ENCODE results near the gene SNRNP25.
"Not testable (repeated sequence)": the region's sequence is repeated elsewhere in the genome, so short reads cannot be mapped to it uniquely, and the experiment has no call there.

The SNRNP25 gene

DNA sequence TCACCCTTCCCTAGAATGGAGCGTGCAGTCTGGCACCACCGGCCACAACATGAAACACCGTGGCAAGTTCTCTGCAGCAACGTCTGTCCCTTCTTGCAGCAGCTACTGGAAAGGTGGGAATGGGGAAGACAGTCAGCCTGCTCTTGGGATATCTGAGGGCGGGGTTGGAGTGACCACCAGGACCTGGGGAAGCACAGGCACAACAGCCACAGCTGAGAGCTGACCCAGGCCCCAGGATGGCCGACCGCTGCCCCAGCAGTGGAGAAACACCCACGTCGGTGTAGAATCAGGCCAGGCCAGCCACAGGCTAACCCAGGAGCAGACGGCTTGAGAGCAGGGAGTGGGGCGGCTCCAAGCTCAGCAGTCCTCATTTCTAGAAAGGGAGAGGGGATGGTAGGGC lies 15.4 kb upstream of the SNRNP25 start:
- H3K14ac ChIP-seq (ENCODE audit: low read length); H3K27ac ChIP-seq (replicated peaks; ENCODE audit: low read length); H3K4me3 ChIP-seq (ENCODE audit: low read length in 2 of 2); H3K4me2 ChIP-seq (ENCODE audit: insufficient read depth, low read length, poor library complexity, severe bottlenecking); H2AFZ ChIP-seq (ENCODE audit: low read length); H3K18ac ChIP-seq (ENCODE audit: low read length); H3K4ac ChIP-seq (ENCODE audit: low read length); DNase-seq (ENCODE audit: low spot score); H3K79me1 ChIP-seq (ENCODE audit: low read depth, low read length); H2BK120ac ChIP-seq (ENCODE audit: low read depth, low read length); H2BK15ac ChIP-seq (ENCODE audit: low read length); H2BK5ac ChIP-seq (ENCODE audit: low read length); H2AK5ac ChIP-seq (ENCODE audit: low read depth, low read length); H4K8ac ChIP-seq (ENCODE audit: low read depth, low read length); H3K4me1 ChIP-seq (ENCODE audit: control insufficient read depth in 2 of 2, insufficient read depth in 1 of 2, low read depth in 1 of 2, low read length in 2 of 2); H3K27me3 ChIP-seq (ENCODE audit: control insufficient read depth in 3 of 3, insufficient read depth in 3 of 3, low read depth in 1 of 3, low read length in 3 of 3); H3K23ac ChIP-seq (ENCODE audit: low read depth, low read length, poor library complexity); H2BK12ac ChIP-seq (ENCODE audit: low read length); H4K91ac ChIP-seq (ENCODE audit: low read depth, low read length, poor library complexity); H3K9ac ChIP-seq (ENCODE audit: low read depth, low read length, poor library complexity); H3K9me3 ChIP-seq (replicated peaks in 1 of 2; ENCODE audit: control insufficient read depth in 2 of 2, insufficient read depth in 1 of 2, low read depth in 1 of 2, low read length in 2 of 2): not testable (repeated sequence)
- no CpG with 5 or more reads among the region's 11 CpGs for WGBS, 2 donors (ENCODE audit: extremely low coverage in 2 of 2, insufficient read length in 2 of 2, insufficient replicate concordance in 1 of 2)
- peaks cover 15 to 39% of the 10 kb centered on the region in 2 donors for H3K36me3 ChIP-seq (replicated peaks in 1 of 2; ENCODE audit: control insufficient read depth in 2 of 2, insufficient read depth in 2 of 2, low read length in 2 of 2)

DNA sequence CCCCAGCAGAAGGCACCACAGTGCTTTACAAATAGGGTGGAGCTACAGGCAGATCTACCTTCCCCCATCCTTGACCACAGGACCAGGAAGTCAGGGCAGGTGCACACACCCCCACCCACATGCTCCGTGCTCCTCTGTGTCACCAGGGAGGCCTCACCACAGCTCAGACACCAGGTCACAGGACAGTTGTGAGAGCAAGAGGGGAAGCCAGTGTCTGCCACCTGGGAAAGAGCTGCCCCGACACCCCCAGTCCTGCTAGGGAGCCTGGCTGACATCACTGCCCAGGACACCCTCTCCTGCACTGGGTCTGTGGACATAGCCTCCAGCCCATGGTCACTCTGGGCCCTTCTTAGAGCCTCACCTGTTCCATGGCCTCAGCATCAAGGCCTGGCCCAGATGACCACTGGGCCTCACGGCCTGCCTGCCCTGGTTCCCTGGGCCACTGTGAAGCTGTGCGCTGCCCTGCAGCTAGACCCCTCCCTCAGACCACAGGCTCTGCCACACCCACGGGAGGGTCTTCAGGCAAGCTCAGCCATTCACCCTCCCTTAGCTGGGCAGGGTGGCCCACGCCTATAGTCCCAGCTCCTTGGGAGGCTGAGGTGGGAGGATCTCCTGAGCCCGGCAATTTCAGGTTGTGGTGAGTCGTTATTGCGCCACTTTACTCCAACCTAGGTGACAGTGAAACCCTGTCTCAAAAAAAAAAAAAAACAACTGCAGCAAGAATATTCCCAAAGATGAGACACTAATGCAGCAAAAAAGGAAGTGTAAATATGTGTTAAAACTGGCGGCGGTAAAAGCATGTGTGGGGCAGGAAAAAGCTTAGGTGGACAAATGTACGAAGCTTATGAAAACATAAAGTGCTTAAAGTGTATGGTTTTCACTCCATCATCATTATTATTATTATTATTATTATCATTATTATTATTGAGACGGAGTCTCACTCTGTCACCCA lies 14.4 kb upstream of the SNRNP25 start:
- H3K79me1 ChIP-seq (ENCODE audit: low read depth, low read length), result no peaks in the 10 kb centered on the region
- no peak overlapping the region for H4K91ac ChIP-seq (ENCODE audit: low read depth, low read length, poor library complexity)
- H3K4me3 ChIP-seq (ENCODE audit: low read length in 2 of 2), result peak overlapping the region in 1 of 2 donors; percentile 55
- no peak overlapping the region for H3K18ac ChIP-seq (ENCODE audit: low read length)
- no CpG with 5 or more reads among the region's 13 CpGs for WGBS, 2 donors (ENCODE audit: extremely low coverage in 2 of 2, insufficient read length in 2 of 2, insufficient replicate concordance in 1 of 2)
- peaks cover 0 to 5% of the 10 kb centered on the region in 2 donors for H3K9me3 ChIP-seq (replicated peaks in 1 of 2; ENCODE audit: control insufficient read depth in 2 of 2, insufficient read depth in 1 of 2, low read depth in 1 of 2, low read length in 2 of 2)
- H3K27ac ChIP-seq (replicated peaks; ENCODE audit: low read length), result no peak overlapping the region
- peaks cover 18 to 46% of the 10 kb centered on the region in 2 donors for H3K36me3 ChIP-seq (replicated peaks in 1 of 2; ENCODE audit: control insufficient read depth in 2 of 2, insufficient read depth in 2 of 2, low read length in 2 of 2)
- no peak overlapping the region for H3K4ac ChIP-seq (ENCODE audit: low read length)
- H3K27me3 ChIP-seq (ENCODE audit: control insufficient read depth in 3 of 3, insufficient read depth in 3 of 3, low read depth in 1 of 3, low read length in 3 of 3), result no peaks in the 10 kb centered on the region
- peaks cover 0 to 4% of the 10 kb centered on the region in 2 donors for H3K4me1 ChIP-seq (ENCODE audit: control insufficient read depth in 2 of 2, insufficient read depth in 1 of 2, low read depth in 1 of 2, low read length in 2 of 2)
- H2AK5ac ChIP-seq (ENCODE audit: low read depth, low read length), result no peak overlapping the region
- H4K8ac ChIP-seq (ENCODE audit: low read depth, low read length), result no peak overlapping the region
- no peak overlapping the region for H2AFZ ChIP-seq (ENCODE audit: low read length)
- no peak overlapping the region for H2BK12ac ChIP-seq (ENCODE audit: low read length)
- H2BK5ac ChIP-seq (ENCODE audit: low read length), result peak overlapping the region; percentile 7
- H3K14ac ChIP-seq (ENCODE audit: low read length), result no peak overlapping the region
- H2BK120ac ChIP-seq (ENCODE audit: low read depth, low read length), result no peak overlapping the region
- no peak overlapping the region for H3K4me2 ChIP-seq (ENCODE audit: insufficient read depth, low read length, poor library complexity, severe bottlenecking)
- no peak overlapping the region for H2BK15ac ChIP-seq (ENCODE audit: low read length)
- peak overlapping the region; percentile 44 for H3K23ac ChIP-seq (ENCODE audit: low read depth, low read length, poor library complexity)
- no peak for DNase-seq (ENCODE audit: low spot score)
- no peak overlapping the region for H3K9ac ChIP-seq (ENCODE audit: low read depth, low read length, poor library complexity)

GRCh38 chr16:41439-42068 lies 12.1 kb upstream of the SNRNP25 start:
- Histone ChIP-seq H4K91ac (ENCODE audit: low read depth, low read length, poor library complexity) (no peak overlapping the region), H2BK15ac (ENCODE audit: low read length) (no peak overlapping the region), H3K18ac (ENCODE audit: low read length) (no peak overlapping the region), H3K27me3 (ENCODE audit: control insufficient read depth in 3 of 3, insufficient read depth in 3 of 3, low read depth in 1 of 3, low read length in 3 of 3) (no peaks in the 10 kb centered on the region), H2BK120ac (ENCODE audit: low read depth, low read length) (no peak overlapping the region), H3K27ac (replicated peaks; ENCODE audit: low read length) (no peak overlapping the region), H2AK5ac (ENCODE audit: low read depth, low read length) (no peak overlapping the region), H3K9me3 (replicated peaks in 1 of 2; ENCODE audit: control insufficient read depth in 2 of 2, insufficient read depth in 1 of 2, low read depth in 1 of 2, low read length in 2 of 2) (peaks cover 0 to 5% of the 10 kb centered on the region in 2 donors), H2BK12ac (ENCODE audit: low read length) (no peak overlapping the region), H3K4me1 (ENCODE audit: control insufficient read depth in 2 of 2, insufficient read depth in 1 of 2, low read depth in 1 of 2, low read length in 2 of 2) (no peaks in the 10 kb centered on the region), H2BK5ac (ENCODE audit: low read length) (no peak overlapping the region), H3K4me3 (ENCODE audit: low read length in 2 of 2) (no peak overlapping the region), H3K4ac (ENCODE audit: low read length) (no peak overlapping the region), H3K79me1 (ENCODE audit: low read depth, low read length) (no peaks in the 10 kb centered on the region), H3K9ac (ENCODE audit: low read depth, low read length, poor library complexity) (no peak overlapping the region), H3K36me3 (replicated peaks in 1 of 2; ENCODE audit: control insufficient read depth in 2 of 2, insufficient read depth in 2 of 2, low read length in 2 of 2) (peaks cover 28 to 69% of the 10 kb centered on the region in 2 donors), H3K14ac (ENCODE audit: low read length) (peak overlapping the region; percentile 43), H2AFZ (ENCODE audit: low read length) (no peak overlapping the region), H4K8ac (ENCODE audit: low read depth, low read length) (no peak overlapping the region), H3K4me2 (ENCODE audit: insufficient read depth, low read length, poor library complexity, severe bottlenecking) (no peak overlapping the region), H3K23ac (ENCODE audit: low read depth, low read length, poor library complexity) (no peak overlapping the region)
- DNase-seq (ENCODE audit: low spot score), result no peak
- WGBS, 2 donors (ENCODE audit: extremely low coverage in 2 of 2, insufficient read length in 2 of 2, insufficient replicate concordance in 1 of 2), result no CpG with 5 or more reads among the region's 22 CpGs

GRCh38 chr16:42069-42457 lies 11.6 kb upstream of the SNRNP25 start:
- Histone ChIP-seq H4K91ac (ENCODE audit: low read depth, low read length, poor library complexity) (no peak overlapping the region), H2BK120ac (ENCODE audit: low read depth, low read length) (no peak overlapping the region), H2BK15ac (ENCODE audit: low read length) (no peak overlapping the region), H3K9ac (ENCODE audit: low read depth, low read length, poor library complexity) (no peak overlapping the region), H3K14ac (ENCODE audit: low read length) (no peak overlapping the region), H2AFZ (ENCODE audit: low read length) (no peak overlapping the region), H3K4me3 (ENCODE audit: low read length in 2 of 2) (no peak overlapping the region), H3K27me3 (ENCODE audit: control insufficient read depth in 3 of 3, insufficient read depth in 3 of 3, low read depth in 1 of 3, low read length in 3 of 3) (no peaks in the 10 kb centered on the region), H2BK5ac (ENCODE audit: low read length) (no peak overlapping the region), H3K23ac (ENCODE audit: low read depth, low read length, poor library complexity) (no peak overlapping the region), H3K79me1 (ENCODE audit: low read depth, low read length) (no peaks in the 10 kb centered on the region), H3K4me2 (ENCODE audit: insufficient read depth, low read length, poor library complexity, severe bottlenecking) (no peak overlapping the region), H4K8ac (ENCODE audit: low read depth, low read length) (no peak overlapping the region), H3K9me3 (replicated peaks in 1 of 2; ENCODE audit: control insufficient read depth in 2 of 2, insufficient read depth in 1 of 2, low read depth in 1 of 2, low read length in 2 of 2) (peaks cover 0 to 5% of the 10 kb centered on the region in 2 donors), H3K36me3 (replicated peaks in 1 of 2; ENCODE audit: control insufficient read depth in 2 of 2, insufficient read depth in 2 of 2, low read length in 2 of 2) (peaks cover 29 to 72% of the 10 kb centered on the region in 2 donors), H2AK5ac (ENCODE audit: low read depth, low read length) (no peak overlapping the region), H3K18ac (ENCODE audit: low read length) (no peak overlapping the region), H3K27ac (replicated peaks; ENCODE audit: low read length) (no peak overlapping the region), H3K4ac (ENCODE audit: low read length) (no peak overlapping the region), H3K4me1 (ENCODE audit: control insufficient read depth in 2 of 2, insufficient read depth in 1 of 2, low read depth in 1 of 2, low read length in 2 of 2) (no peaks in the 10 kb centered on the region), H2BK12ac (ENCODE audit: low read length) (no peak overlapping the region)
- DNase-seq (ENCODE audit: low spot score), result no peak
- WGBS, 2 donors (ENCODE audit: extremely low coverage in 2 of 2, insufficient read length in 2 of 2, insufficient replicate concordance in 1 of 2), result no CpG with 5 or more reads among the region's 11 CpGs

Data from neuronal stem cell (in vitro differentiated cells).